ENCODE measurements around the gene AJAP1. TPM values are rescaled to one million over a fixed set of nuclear protein-coding genes. Genes with fewer than 3 reads are reported as not detected.

Gene AJAP1
- total RNA-seq, 2 experiments from 2014 or later, result 0.39 to 0.47 TPM

DNA sequence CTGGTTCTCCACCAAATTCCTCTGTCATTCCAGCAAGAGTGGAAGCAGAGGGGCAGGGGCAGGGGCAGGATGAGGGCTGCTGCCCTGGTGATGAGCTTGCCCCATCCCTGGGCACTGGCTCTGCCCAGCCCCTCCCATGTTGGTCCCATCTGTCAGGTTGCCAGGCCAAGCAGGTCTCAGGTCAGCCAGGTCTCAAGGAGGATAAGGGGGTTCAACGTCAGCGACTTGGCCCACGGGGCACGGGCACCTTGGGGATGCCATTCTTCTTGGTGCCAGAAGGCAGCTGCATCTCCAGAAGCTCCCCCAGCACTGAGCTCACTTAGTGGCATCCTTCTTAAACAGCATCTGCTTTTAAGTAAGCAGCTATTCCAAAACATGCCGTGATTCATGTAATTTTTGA lies 133.1 kb downstream of the AJAP1 start:
- no peak overlapping the region for H3K4me3 ChIP-seq (ENCODE audit: low read length)
- H3K27me3 Mint-ChIP-seq, result no peaks in the 10 kb centered on the region
- H3K27ac Mint-ChIP-seq, result no peak overlapping the region
- H3K36me3 Mint-ChIP-seq (ENCODE audit: low read depth), result no peaks in the 10 kb centered on the region
- no peaks in the 10 kb centered on the region for H3K9me3 Mint-ChIP-seq
- no peaks in the 10 kb centered on the region for H3K4me1 Mint-ChIP-seq (ENCODE audit: low read depth)
- H3K9me3 ChIP-seq (ENCODE audit: control insufficient read depth in 1 of 2, insufficient read depth in 1 of 2, low read length in 2 of 2), result no peaks in the 10 kb centered on the region
- DNase-seq, result no peak
- no peak overlapping the region for H3K27ac ChIP-seq (ENCODE audit: low read depth in 1 of 2, low read length in 2 of 2)
- no peak for ATAC-seq (ENCODE audit: poor library complexity)
- intact Hi-C loops (cut with DNase I, micrococcal nuclease), result no loop called here
- no peaks in the 10 kb centered on the region for H3K36me3 ChIP-seq (ENCODE audit: insufficient read depth, low read length)
- TF ChIP-seq, protein P1, sequence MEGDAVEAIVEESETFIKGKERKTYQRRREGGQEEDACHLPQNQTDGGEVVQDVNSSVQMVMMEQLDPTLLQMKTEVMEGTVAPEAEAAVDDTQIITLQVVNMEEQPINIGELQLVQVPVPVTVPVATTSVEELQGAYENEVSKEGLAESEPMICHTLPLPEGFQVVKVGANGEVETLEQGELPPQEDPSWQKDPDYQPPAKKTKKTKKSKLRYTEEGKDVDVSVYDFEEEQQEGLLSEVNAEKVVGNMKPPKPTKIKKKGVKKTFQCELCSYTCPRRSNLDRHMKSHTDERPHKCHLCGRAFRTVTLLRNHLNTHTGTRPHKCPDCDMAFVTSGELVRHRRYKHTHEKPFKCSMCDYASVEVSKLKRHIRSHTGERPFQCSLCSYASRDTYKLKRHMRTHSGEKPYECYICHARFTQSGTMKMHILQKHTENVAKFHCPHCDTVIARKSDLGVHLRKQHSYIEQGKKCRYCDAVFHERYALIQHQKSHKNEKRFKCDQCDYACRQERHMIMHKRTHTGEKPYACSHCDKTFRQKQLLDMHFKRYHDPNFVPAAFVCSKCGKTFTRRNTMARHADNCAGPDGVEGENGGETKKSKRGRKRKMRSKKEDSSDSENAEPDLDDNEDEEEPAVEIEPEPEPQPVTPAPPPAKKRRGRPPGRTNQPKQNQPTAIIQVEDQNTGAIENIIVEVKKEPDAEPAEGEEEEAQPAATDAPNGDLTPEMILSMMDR (IDR thresholded peaks at IDR 0.05), result no peak
- H3K4me3 Mint-ChIP-seq, result no peak overlapping the region
- no peaks in the 10 kb centered on the region for H3K4me1 ChIP-seq (ENCODE audit: insufficient read depth, low read length)
- peaks cover 0 to 6% of the 10 kb centered on the region in 2 experiments for H3K27me3 ChIP-seq (ENCODE audit: control insufficient read depth in 1 of 2, insufficient read depth in 2 of 2, low read length in 2 of 2)
- POLR2A ChIA-PET, result no interaction called here
- CTCF ChIA-PET, result no interaction called here

DNA sequence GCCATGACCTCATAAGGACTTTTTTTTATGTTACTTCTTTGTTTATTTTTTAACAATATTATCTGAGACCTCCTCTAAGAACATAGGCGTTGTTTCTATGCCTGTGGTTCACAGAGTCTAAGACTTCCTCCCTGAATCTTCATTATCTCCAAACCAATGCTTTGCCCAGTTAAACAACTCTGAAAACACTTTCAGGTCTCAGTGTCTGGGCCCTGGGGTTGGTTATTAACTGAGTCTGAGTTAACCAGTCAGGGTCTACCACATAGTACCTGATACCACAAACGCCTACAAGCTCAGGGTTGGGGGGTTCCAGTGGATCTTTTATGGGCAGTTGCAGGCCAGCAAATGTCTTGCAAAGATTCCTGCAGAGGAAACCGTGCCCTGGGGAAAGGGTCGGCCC lies 138.2 kb downstream of the AJAP1 start:
- Mint-ChIP-seq H3K27me3 (no peaks in the 10 kb centered on the region), H3K27ac (no peak overlapping the region), H3K9me3 (no peaks in the 10 kb centered on the region), H3K4me1 (ENCODE audit: low read depth) (no peaks in the 10 kb centered on the region), H3K4me3 (no peak overlapping the region), H3K36me3 (ENCODE audit: low read depth) (no peaks in the 10 kb centered on the region)
- Histone ChIP-seq H3K27ac (ENCODE audit: low read depth in 1 of 2, low read length in 2 of 2) (no peak overlapping the region), H3K27me3 (ENCODE audit: control insufficient read depth in 1 of 2, insufficient read depth in 2 of 2, low read length in 2 of 2) (peaks cover 0 to 2% of the 10 kb centered on the region in 2 experiments), H3K36me3 (ENCODE audit: insufficient read depth, low read length) (no peaks in the 10 kb centered on the region), H3K4me1 (ENCODE audit: insufficient read depth, low read length) (no peaks in the 10 kb centered on the region), H3K9me3 (ENCODE audit: control insufficient read depth in 1 of 2, insufficient read depth in 1 of 2, low read length in 2 of 2) (no peaks in the 10 kb centered on the region), H3K4me3 (ENCODE audit: low read length) (no peak overlapping the region)
- TF ChIP-seq, protein P1 (IDR thresholded peaks at IDR 0.05), result no peak
- POLR2A ChIA-PET, result no interaction called here
- DNase-seq (no peak), ATAC-seq (ENCODE audit: poor library complexity) (no peak)
- intact Hi-C loops (cut with DNase I, micrococcal nuclease), result no loop called here
- CTCF ChIA-PET, result no interaction called here

DNA sequence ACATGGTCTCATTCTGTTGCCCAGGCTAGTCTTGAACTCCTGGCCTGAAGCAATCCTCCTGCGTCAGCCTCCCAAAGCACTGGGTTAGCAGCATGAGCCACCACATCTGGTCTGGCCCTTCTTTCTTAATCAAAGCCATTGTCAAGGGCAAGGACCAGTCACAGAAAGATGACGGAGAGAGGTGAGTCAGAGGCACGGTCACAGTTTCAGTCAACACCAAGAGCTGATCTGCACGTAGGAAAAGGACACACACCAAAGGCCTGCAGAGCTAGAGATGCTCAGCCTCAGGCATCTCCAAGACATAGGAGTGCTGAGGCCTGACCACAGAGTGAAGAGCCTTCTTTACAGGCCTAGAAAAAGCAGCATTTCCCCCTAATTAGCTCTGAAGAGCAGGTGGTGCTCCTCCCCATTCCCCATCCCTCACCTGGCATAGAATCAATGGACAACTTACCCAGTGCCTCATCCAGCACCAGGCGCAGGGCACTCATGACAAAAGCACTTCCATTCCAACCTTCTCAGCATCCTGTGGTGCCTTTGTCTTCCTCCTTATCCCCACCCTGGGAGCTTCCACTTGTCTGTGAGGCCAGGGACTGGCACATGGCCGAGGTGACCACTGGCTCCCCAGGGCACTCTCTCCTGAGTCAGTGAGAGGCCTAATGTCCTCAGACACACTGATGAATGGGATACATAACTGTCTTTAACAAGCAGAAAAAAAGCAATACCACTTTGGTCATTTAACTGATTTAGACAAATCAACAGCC lies 139.8 kb downstream of the AJAP1 start:
- Mint-ChIP-seq H3K4me1 (ENCODE audit: low read depth) (no peaks in the 10 kb centered on the region), H3K9me3 (no peaks in the 10 kb centered on the region), H3K36me3 (ENCODE audit: low read depth) (no peaks in the 10 kb centered on the region), H3K4me3 (no peak overlapping the region), H3K27me3 (no peaks in the 10 kb centered on the region), H3K27ac (no peak overlapping the region)
- CTCF ChIA-PET, result no interaction called here
- no peaks in the 10 kb centered on the region for H3K4me1 ChIP-seq (ENCODE audit: insufficient read depth, low read length)
- H3K36me3 ChIP-seq (ENCODE audit: insufficient read depth, low read length), result no peaks in the 10 kb centered on the region
- intact Hi-C loops (cut with DNase I, micrococcal nuclease), result no loop called here
- no peak for ATAC-seq (ENCODE audit: poor library complexity)
- POLR2A ChIA-PET, result no interaction called here
- H3K27me3 ChIP-seq (ENCODE audit: control insufficient read depth in 1 of 2, insufficient read depth in 2 of 2, low read length in 2 of 2), result peaks cover 0 to 2% of the 10 kb centered on the region in 2 experiments
- no peak for DNase-seq
- no peak overlapping the region for H3K27ac ChIP-seq (ENCODE audit: low read depth in 1 of 2, low read length in 2 of 2)
- TF ChIP-seq, protein P1 (IDR thresholded peaks at IDR 0.05), result no peak
- H3K4me3 ChIP-seq (ENCODE audit: low read length), result no peak overlapping the region
- H3K9me3 ChIP-seq (ENCODE audit: control insufficient read depth in 1 of 2, insufficient read depth in 1 of 2, low read length in 2 of 2), result no peaks in the 10 kb centered on the region
